PC-3 (cell line): ENCODE data around the gene HNRNPLL. TPM values are rescaled to one million over a fixed set of nuclear protein-coding genes. Genes with fewer than 3 reads are reported as not detected.

ENCODE experiments used
- ATAC-seq: fragments of 200-7000 bp; cut with Tn5 transposase; 2 replicates; pipeline ENCODE4 v1.9.1; 2020; ENCODE audit warnings: mild to moderate bottlenecking, moderate library complexity
- BruUV-seq: library from RNA; stranded (reverse); fragments of 400-500 nt; replicated peaks from 2 replicates; lab custom pipeline; 2021; lab: Mats Ljungman, UMichigan
- CTCF ChIA-PET: fragments of 300-600 bp; sonication (Branson Sonifier 250); formaldehyde crosslinking; loops from one replicate; lab custom pipeline; 2022; ENCODE audit warnings: antibody characterized with exemption; lab: Charles Lee
- POLR2A ChIA-PET: fragments of 300-600 bp; sonication (Branson Sonifier 250); formaldehyde crosslinking; loops from one replicate; lab custom pipeline; 2022; ENCODE audit warnings: antibody characterized with exemption; ENCODE audit not compliant: unreplicated experiment; lab: Charles Lee
- DNase-seq: peaks from one replicate; pipeline ENCODE4 v3.0.0-alpha.2; 2015
- H2AFZ ChIP-seq: fragments of 300-600 bp; sonication (generic); 2 replicates; pipeline ENCODE4 v1.6.0; 2016; ENCODE audit warnings: antibody characterized with exemption, low read length
- H3F3A ChIP-seq: fragments of 300-600 bp; sonication (generic); one replicate; pipeline ENCODE4 v1.6.0; 2017; ENCODE audit warnings: antibody characterized with exemption, low read length, control low read depth, mild to moderate bottlenecking; ENCODE audit not compliant: unreplicated experiment
- H3K27ac ChIP-seq: fragments of 300-600 bp; sonication (generic); 2 replicates; pipeline ENCODE4 v1.5.1; 2016; ENCODE audit warnings: mild to moderate bottlenecking, low read length
- H3K27me3 ChIP-seq: fragments of 300-600 bp; sonication (generic); 2 replicates; pipeline ENCODE4 v1.6.1; 2016; ENCODE audit warnings: low read length, mixed read lengths
- H3K36me3 ChIP-seq: fragments of 300-600 bp; sonication (generic); 2 replicates; pipeline ENCODE4 v1.6.1; 2016; ENCODE audit warnings: low read depth, mixed run types, low read length, mixed read lengths
- H3K4me1 ChIP-seq: fragments of 300-600 bp; sonication (generic); 2 replicates; pipeline ENCODE4 v1.5.1; 2016; ENCODE audit warnings: low read length; ENCODE audit not compliant: insufficient read depth
- H3K4me2 ChIP-seq: fragments of 300-600 bp; sonication (generic); 2 replicates; pipeline ENCODE4 v1.6.0; 2016; ENCODE audit warnings: low read length
- H3K4me3 ChIP-seq: fragments of 300-600 bp; sonication (generic); 2 replicates; pipeline ENCODE4 v1.5.1; 2016; ENCODE audit warnings: mild to moderate bottlenecking, low read length, mixed read lengths
- H3K79me2 ChIP-seq: fragments of 300-600 bp; sonication (generic); 2 replicates; pipeline ENCODE4 v1.6.1; 2017; ENCODE audit warnings: low read length, mixed read lengths
- H3K9ac ChIP-seq: fragments of 300-600 bp; sonication (generic); 2 replicates; pipeline ENCODE4 v1.6.0; 2016; ENCODE audit warnings: mild to moderate bottlenecking, low read length
- H3K9me2 ChIP-seq: fragments of 300-600 bp; sonication (generic); replicated peaks from 2 replicates; pipeline ENCODE4 v1.6.1; 2016; ENCODE audit warnings: mixed run types, low read length, mixed read lengths
- H3K9me3 ChIP-seq: fragments of 300-600 bp; sonication (generic); 2 replicates; pipeline ENCODE4 v1.6.1; 2016; ENCODE audit warnings: low read length, mixed read lengths
- H4K20me1 ChIP-seq: fragments of 300-600 bp; sonication (generic); 2 replicates; pipeline ENCODE4 v1.6.1; 2016; ENCODE audit warnings: low read length, mixed read lengths
- CTCF ChIP-seq: fragments of 300-600 bp; sonication (generic); conservative IDR thresholded peaks from 2 replicates; pipeline ENCODE4 v1.5.1; 2017; ENCODE audit warnings: antibody characterized with exemption, low read depth, mild to moderate bottlenecking, low read length
- EZH2 ChIP-seq: fragments of 300-600 bp; sonication (generic); IDR thresholded peaks from one replicate; pipeline ENCODE4 v1.6.1; 2017; ENCODE audit warnings: antibody characterized with exemption, mild to moderate bottlenecking, low read length; ENCODE audit not compliant: unreplicated experiment
- EZH2phosphoT487 ChIP-seq: fragments of 300-600 bp; sonication (generic); IDR thresholded peaks from 2 replicates; pipeline ENCODE4 v1.6.1; 2018; ENCODE audit warnings: mild to moderate bottlenecking, antibody characterized with exemption, low read length, borderline replicate concordance
- intact Hi-C: fragments of 100-400 bp; cut with micrococcal nuclease; formaldehyde crosslinking; loops from 2 replicates; pipeline ENCODE4 v1.9.0; 2023
- total RNA-seq: library from RNA; depleted of rRNA; stranded (reverse); fragments of >200 nt; gene quantifications from 2 replicates; pipeline ENCODE4 v1.2.3, GENCODE V29; 2014

HNRNPLL gene
- total RNA-seq, 1 experiment from 2014 or later, result 30.1 TPM

- POLR2A ChIA-PET, result no interaction called here
- TF ChIP-seq EZH2phosphoT487 (no peak), CTCF (no peak), EZH2 (no peak)
- no peaks in the 10 kb centered on the region for H3K9me2 ChIP-seq
- no peaks in the 10 kb centered on the region for H3F3A ChIP-seq
- no peak overlapping the region for H3K9ac ChIP-seq
- H2AFZ ChIP-seq, result no peak overlapping the region
- peaks cover 10% of the 10 kb centered on the region for H3K4me1 ChIP-seq
- intact Hi-C loops, result no loop called here
- CTCF ChIA-PET, result no interaction called here
- no peaks in the 10 kb centered on the region for H3K9me3 ChIP-seq
- no peaks in the 10 kb centered on the region for H4K20me1 ChIP-seq
- no peak overlapping the region for H3K4me3 ChIP-seq
- no peak overlapping the region for H3K27ac ChIP-seq
- BruUV-seq, result no TSS peak
- no peaks in the 10 kb centered on the region for H3K79me2 ChIP-seq
- H3K4me2 ChIP-seq, result no peak overlapping the region
- DNase-seq (no peak), ATAC-seq (no peak)
- H3K36me3 ChIP-seq, result no peaks in the 10 kb centered on the region
- H3K27me3 ChIP-seq, result no peaks in the 10 kb centered on the region
These were observed 79.9 kb downstream of the HNRNPLL start for GRCh38 chr2:38522754-38523349.

- Histone ChIP-seq H3K4me1 (0 out of 2 replicates have a peak, but pooled peaks cover 2% of the 10 kb centered on the region), H3K4me2 (no peak overlapping the region), H4K20me1 (no peaks in the 10 kb centered on the region), H3K36me3 (no peaks in the 10 kb centered on the region), H3K9me3 (no peaks in the 10 kb centered on the region), H3K27ac (no peak overlapping the region), H3K79me2 (no peaks in the 10 kb centered on the region), H3K9me2 (no peaks in the 10 kb centered on the region), H3F3A (no peaks in the 10 kb centered on the region), H3K4me3 (no peak overlapping the region), H3K9ac (no peak overlapping the region), H3K27me3 (no peaks in the 10 kb centered on the region), H2AFZ (no peak overlapping the region)
- ChIA-PET POLR2A (no interaction called here), CTCF (no interaction called here)
- no TSS peak for BruUV-seq
- ATAC-seq, result no peak
- no peak for DNase-seq
- TF ChIP-seq EZH2phosphoT487 (no peak), CTCF (no peak), EZH2 (no peak)
- intact Hi-C loops, result no loop called here
These were observed 80.9 kb downstream of the HNRNPLL start for GRCh38 chr2:38521835-38522234.

- no peak overlapping the region for H2AFZ ChIP-seq
- POLR2A ChIA-PET, result interaction anchor here (0.6 kb wide), 1 partner anchor 56 kb away, joined by 3 read pairs; no protein-coding TSS in a partner anchor
These were observed 85.4 kb downstream of the HNRNPLL start for GRCh38 chr2:38517284-38517683.

More at GRCh38 chr2:38517284-38517683, 85.4 kb downstream of the HNRNPLL start:
- ATAC-seq, result no peak
- Histone ChIP-seq H3K79me2 (no peaks in the 10 kb centered on the region), H3K4me2 (no peak overlapping the region), H3K27ac (no peak overlapping the region), H3K9ac (no peak overlapping the region), H3K27me3 (no peaks in the 10 kb centered on the region), H4K20me1 (no peaks in the 10 kb centered on the region), H3K9me3 (no peaks in the 10 kb centered on the region), H3K4me3 (no peak overlapping the region), H3K36me3 (no peaks in the 10 kb centered on the region), H3K4me1 (peaks cover 19% of the 10 kb centered on the region; the same call in 1 of the 2 replicates), H3F3A (no peaks in the 10 kb centered on the region), H3K9me2 (no peaks in the 10 kb centered on the region)
- TF ChIP-seq CTCF (no peak), EZH2phosphoT487 (no peak), EZH2 (no peak)
- no TSS peak for BruUV-seq
- DNase-seq, result no peak
- CTCF ChIA-PET, result no interaction called here
- intact Hi-C loops, result loop anchor here (10.0 kb wide), 1 partner anchor 142 kb away; the partner anchor contains the start of gene ATL2
